Left lung (tissue), 14 donors: ENCODE results near the gene PGC. TPM values are rescaled to one million over a fixed set of nuclear protein-coding genes. Genes with fewer than 3 reads are reported as not detected.

ENCODE experiments used
- ATAC-seq: fragments of 200-7000 bp; cut with Tn5 transposase; one replicate; pipeline ENCODE4 v1.9.1; 2020; ENCODE audit warnings: moderate library complexity
- DNase-seq, 4 donors: peaks; one replicate each; pipeline ENCODE4 v3.0.0-alpha.2; 2013 to 2020
- H3K27ac ChIP-seq, 2 donors: fragments of 200-600 bp; sonication (generic) in 1 of 2; one replicate each; pipeline versions ENCODE4 v1.5.0 to v1.8.0; 2020 to 2021
- H3K27me3 ChIP-seq, 2 donors: fragments of 200-600 bp; sonication (generic) in 1 of 2; one replicate each; pipeline versions ENCODE4 v1.5.0 to v1.8.0; 2020 to 2021
- H3K36me3 ChIP-seq, 2 donors: fragments of 200-600 bp; sonication (generic) in 1 of 2; one replicate each; pipeline versions ENCODE4 v1.5.0 to v1.8.0; 2020 to 2021
- H3K4me1 ChIP-seq, 2 donors: fragments of 200-600 bp; one replicate each; pipeline ENCODE4 v1.8.0; 2021
- H3K4me3 ChIP-seq, 2 donors: fragments of 200-600 bp; sonication (generic) in 1 of 2; one replicate each; pipeline versions ENCODE4 v1.5.0 to v1.8.0; 2020 to 2021; ENCODE audit warnings: mild to moderate bottlenecking in 1 of 2
- H3K9me3 ChIP-seq, 2 donors: fragments of 200-600 bp; sonication (generic) in 1 of 2; one replicate each; pipeline versions ENCODE4 v1.5.0 to v1.8.0; 2020 to 2021
- CTCF ChIP-seq, 2 donors: fragments of 200-600 bp; sonication (generic) in 1 of 2; IDR thresholded peaks; one replicate each; pipeline versions ENCODE4 v1.5.0 to v1.8.0; 2021; ENCODE audit warnings: antibody characterized with exemption in 2 of 2
- intact Hi-C, 2 donors: fragments of 100-400 bp; cut with DNase I; formaldehyde crosslinking; loops; one replicate each; pipeline versions ENCODE4 v1.11.2 to v1.14.2; 2022
- long read RNA-seq, 12 donors: library from polyadenylated mRNA in 2 of 12; unstranded in 2 of 12; transcript quantifications; one replicate each; pipeline ENCODE4 v2.0.0 and lab custom pipeline, GENCODE V29; 2019 to 2026
- polyA plus RNA-seq, 6 donors: library from polyadenylated mRNA; unstranded; fragments of 120-200 nt; gene quantifications; one replicate each; pipeline ENCODE4 v1.2.1, GENCODE V29; 2013; ENCODE audit not compliant: insufficient read length in 6 of 6
- total RNA-seq, 2 donors: library from RNA; stranded (reverse); fragmentation: NEBNext Ultra II Directional; extraction: Animal tissue kit (Norgen Biotek cat#: 25700); gene quantifications; one replicate each; pipeline ENCODE4 v1.2.1, GENCODE V29; 2021
- donor health status: DM: no; HTN: yes; CAD: no.
- donor health status: DM: no; HTN: no; CAD: no.

PGC gene
- 100 to 1,000 TPM; 175 to 266 TPM for total RNA-seq
- polyA plus RNA-seq, result 1 to 10 TPM; 5.4 to 9.9 (median 7.4) TPM
- long read RNA-seq, donor 1, partial matches to known transcripts, result 0 of 3 reads
- long read RNA-seq, donor 1, other reads (novel, unspliced or antisense), result 0 of 3 reads
- long read RNA-seq, donor 2, partial matches to known transcripts, result 0 of 3 reads
- long read RNA-seq, donor 2, other reads (novel, unspliced or antisense), result 0 of 3 reads
- long read RNA-seq, donor 3, partial matches to known transcripts, result 0 of 1 reads
- long read RNA-seq, donor 3, other reads (novel, unspliced or antisense), result 0 of 1 reads
- long read RNA-seq, donor 4, transcript PGC-202 (9 exons, 1,371 nt), result major isoform, 369 of 490 reads
- long read RNA-seq, donor 4, partial matches to known transcripts, result 76 of 490 reads
- long read RNA-seq, donor 4, other reads (novel, unspliced or antisense), result 45 of 490 reads
- long read RNA-seq, donor 5, partial matches to known transcripts, result 0 of 4 reads
- long read RNA-seq, donor 5, other reads (novel, unspliced or antisense), result 0 of 4 reads
- long read RNA-seq, donor 6, partial matches to known transcripts, result 0 of 2 reads
- long read RNA-seq, donor 6, other reads (novel, unspliced or antisense), result 0 of 2 reads
- long read RNA-seq, donor 7, partial matches to known transcripts, result 0 of 1 reads
- long read RNA-seq, donor 7, other reads (novel, unspliced or antisense), result 0 of 1 reads
- long read RNA-seq, donor 8, partial matches to known transcripts, result 0 of 2 reads
- long read RNA-seq, donor 8, other reads (novel, unspliced or antisense), result 0 of 2 reads
- long read RNA-seq, donor 9, result 0 reads
- long read RNA-seq, donor 10, transcript PGC-202 (9 exons, 1,371 nt), result major isoform, 507 of 596 reads
- long read RNA-seq, donor 10, partial matches to known transcripts, result 16 of 596 reads
- long read RNA-seq, donor 10, other reads (novel, unspliced or antisense), result 73 of 596 reads
- long read RNA-seq, donor 11, result 0 reads
- long read RNA-seq, donor 12, result 0 reads

DNA sequence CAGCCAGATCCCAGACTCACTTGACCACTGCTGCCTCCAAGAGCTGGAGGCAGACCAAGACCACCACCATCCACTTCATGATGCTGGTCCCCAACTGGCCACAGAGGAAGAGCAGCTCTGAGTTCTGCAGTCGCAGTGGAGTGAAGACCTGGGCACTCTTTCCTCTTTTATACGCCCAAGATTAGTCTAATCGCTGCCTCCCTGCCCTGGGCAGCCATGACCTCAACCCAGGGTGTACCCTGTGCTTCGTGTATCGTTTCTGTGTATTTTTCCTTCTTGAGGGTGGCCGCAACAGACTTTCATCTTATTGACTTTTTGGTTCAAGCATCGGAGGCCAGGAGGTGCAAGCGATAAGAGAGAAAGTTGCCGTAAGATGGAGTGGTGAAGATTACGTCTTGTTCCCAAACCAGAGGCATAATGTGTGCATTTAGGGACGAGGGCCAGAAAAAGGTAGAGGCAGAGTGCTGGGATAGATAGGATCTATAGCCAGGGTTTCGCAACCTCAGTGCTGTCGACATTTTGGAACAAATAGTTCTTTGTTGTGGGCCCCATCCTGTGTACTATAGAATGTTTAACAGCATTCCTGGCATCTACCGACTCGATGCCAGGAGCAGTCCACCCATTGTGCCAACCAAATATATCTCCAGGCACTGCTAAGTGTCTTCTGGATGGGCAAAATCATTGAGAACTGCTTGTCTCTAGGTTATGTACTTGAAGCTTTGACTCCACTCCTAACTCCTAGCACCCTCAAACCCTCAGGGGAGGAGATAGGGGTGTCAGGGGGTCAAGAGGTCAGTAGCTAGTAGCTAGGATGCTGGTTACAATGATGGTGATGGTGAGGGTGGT is at the start of gene PGC:
Gene PGC, minus strand, starts transcription at position 142 of the 846 bp plus-strand sequence. Its CDS starts 63 bp downstream, at position 79.
- peaks cover 5 to 11% of the 10 kb centered on the region in 2 donors for H3K4me1 ChIP-seq
- no peaks in the 10 kb centered on the region for H3K36me3 ChIP-seq
- no peak within 1 kb of the TSS for H3K4me3 ChIP-seq
- H3K27me3 ChIP-seq, result no peaks in the 10 kb centered on the region
- H3K27ac ChIP-seq, result peak within 1 kb of the TSS in 1 of 2 donors; percentile 75
- intact Hi-C loops, result no loop called here
- TF ChIP-seq CTCF (IDR thresholded peaks at IDR 0.05), result no peak
- ATAC-seq (peak; percentile 81), DNase-seq (peak in 1 of 4 donors; percentile 61)
- no peaks in the 10 kb centered on the region for H3K9me3 ChIP-seq

- intact Hi-C loops, result no loop called here
- H3K4me3 ChIP-seq, result no peak overlapping the region
- H3K27me3 ChIP-seq, result no peaks in the 10 kb centered on the region
- DNase-seq, result no peak
- no peak for TF ChIP-seq CTCF (IDR thresholded peaks at IDR 0.05)
- peaks cover 0 to 68% of the 10 kb centered on the region in 2 donors for H3K36me3 ChIP-seq
- no peaks in the 10 kb centered on the region for H3K9me3 ChIP-seq
- no peak overlapping the region for H3K27ac ChIP-seq
- ATAC-seq, result no peak
- H3K4me1 ChIP-seq, result no peaks in the 10 kb centered on the region
Observed at GRCh38 chr6:41796474-41796873, 49.3 kb upstream of the PGC start.

- Histone ChIP-seq H3K27ac (no peak overlapping the region), H3K9me3 (no peaks in the 10 kb centered on the region), H3K4me3 (no peak overlapping the region), H3K4me1 (peaks cover 0 to 18% of the 10 kb centered on the region in 2 donors), H3K36me3 (peaks cover 0 to 72% of the 10 kb centered on the region in 2 donors), H3K27me3 (no peaks in the 10 kb centered on the region)
- intact Hi-C loops, result no loop called here
- ATAC-seq (no peak), DNase-seq (no peak)
- no peak for TF ChIP-seq CTCF (IDR thresholded peaks at IDR 0.05)
Observed at GRCh38 chr6:41791984-41792383, 44.8 kb upstream of the PGC start.

DNA sequence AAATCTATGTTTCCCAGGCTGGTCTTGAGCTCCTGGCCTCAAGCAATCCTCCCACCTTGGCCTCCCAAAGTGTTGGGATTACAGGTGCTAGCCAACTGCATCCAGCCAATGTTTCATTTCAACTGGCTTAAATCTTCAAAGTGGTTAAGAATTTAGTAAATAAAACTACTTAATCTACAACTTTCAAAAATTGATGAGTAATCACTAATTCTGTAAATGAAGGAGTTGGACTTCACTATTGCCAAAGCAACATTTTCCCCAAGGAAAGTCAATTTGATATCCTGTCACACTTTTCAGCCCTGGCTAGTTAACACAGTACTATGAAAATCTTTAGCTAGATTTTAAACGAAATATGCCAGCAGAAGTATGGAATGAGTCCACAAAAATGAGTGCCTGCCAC is 44.1 kb upstream of the PGC start:
- Histone ChIP-seq H3K4me3 (no peak overlapping the region), H3K36me3 (peaks cover 0 to 67% of the 10 kb centered on the region in 2 donors), H3K27me3 (no peaks in the 10 kb centered on the region), H3K27ac (no peak overlapping the region), H3K9me3 (no peaks in the 10 kb centered on the region), H3K4me1 (peaks cover 0 to 20% of the 10 kb centered on the region in 2 donors)
- no peak for TF ChIP-seq CTCF (IDR thresholded peaks at IDR 0.05)
- no peak for DNase-seq
- no peak for ATAC-seq
- intact Hi-C loops, result no loop called here
